GM19240 (cell line): ENCODE measurements around the gene TPD52L2.

ENCODE experiments used
- DNase-seq: peaks from one replicate; pipeline ENCODE4 v3.0.0; 2011; ENCODE audit warnings: low spot score; ENCODE audit not compliant: insufficient read length

TPD52L2 gene

DNA sequence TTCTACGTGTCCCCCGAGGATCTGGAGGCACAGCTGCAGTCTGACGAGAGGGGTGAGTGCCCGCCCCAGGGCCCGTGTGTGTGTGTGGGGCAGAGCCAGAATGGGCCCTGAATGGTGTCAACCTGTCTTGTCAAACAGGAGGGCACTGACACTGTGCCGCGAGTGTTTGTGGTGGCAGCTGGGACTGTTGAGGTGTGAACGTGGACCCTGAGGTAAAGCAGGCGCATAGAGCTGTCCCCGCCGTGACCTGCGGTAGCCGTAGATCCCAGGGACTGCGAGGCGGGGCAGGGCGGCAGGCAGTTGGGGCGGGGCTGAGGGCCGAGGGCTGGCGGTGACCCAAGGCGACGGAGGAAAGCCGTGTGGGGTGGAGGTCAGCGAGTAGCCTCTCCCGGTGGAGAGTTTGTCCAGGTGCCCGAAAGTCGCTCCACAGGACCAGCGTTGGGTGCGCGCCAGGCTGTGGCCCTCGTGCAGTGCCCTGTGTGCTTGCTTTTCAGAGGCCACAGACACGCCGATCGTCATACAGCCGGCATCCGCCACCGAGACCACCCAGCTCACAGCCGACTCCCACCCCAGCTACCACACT is 66.0 kb downstream of the TPD52L2 start:
- DNase-seq = no peak

DNA sequence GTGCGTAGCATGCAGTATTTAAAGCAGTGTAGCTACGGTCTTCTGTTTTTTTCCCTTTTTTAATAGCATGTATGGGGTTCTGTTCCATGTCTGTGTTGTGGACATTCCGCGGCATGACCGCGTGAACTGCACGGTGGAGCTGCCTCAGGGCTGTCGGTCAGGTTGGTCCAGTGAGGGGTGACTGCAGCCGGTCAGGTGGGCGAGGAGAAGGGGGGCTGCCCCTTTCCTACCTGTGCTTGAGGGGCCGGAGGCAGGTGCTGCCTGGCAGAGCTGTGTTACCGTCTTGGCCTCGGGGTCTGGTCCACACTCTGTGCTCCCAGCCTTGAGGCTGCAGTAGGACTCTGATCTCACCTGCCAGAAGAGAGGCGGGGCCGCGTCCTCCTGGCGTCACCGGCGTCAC is 66.7 kb downstream of the TPD52L2 start:
- DNase-seq = no peak

DNA sequence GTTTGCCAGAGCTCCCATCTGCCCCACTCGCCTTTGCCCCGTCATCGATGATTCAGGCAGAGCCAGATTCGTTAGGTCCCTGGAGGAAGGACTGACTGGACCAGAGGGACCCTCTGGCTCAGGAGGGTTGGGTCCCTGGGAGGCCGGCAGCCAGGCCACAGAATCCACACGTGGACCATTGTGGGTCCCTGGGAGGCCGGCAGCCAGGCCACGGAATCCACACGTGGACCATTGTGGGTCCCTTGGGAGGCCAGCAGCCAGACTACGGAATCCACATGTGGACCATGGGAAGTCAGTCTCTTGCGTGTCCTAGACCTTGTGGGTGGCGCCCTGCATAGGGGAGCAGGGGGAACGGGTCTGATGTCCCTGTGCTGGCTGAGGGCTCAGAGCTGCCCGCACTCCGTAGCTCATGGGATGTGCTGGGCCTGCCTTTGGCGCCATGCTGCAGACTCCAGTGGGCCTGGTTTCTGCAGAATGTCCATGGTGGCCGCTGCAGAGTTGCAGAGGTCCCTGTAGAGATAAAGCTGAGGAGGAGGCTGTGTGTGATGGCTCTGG is 67.6 kb downstream of the TPD52L2 start:
- no peak for DNase-seq

DNA sequence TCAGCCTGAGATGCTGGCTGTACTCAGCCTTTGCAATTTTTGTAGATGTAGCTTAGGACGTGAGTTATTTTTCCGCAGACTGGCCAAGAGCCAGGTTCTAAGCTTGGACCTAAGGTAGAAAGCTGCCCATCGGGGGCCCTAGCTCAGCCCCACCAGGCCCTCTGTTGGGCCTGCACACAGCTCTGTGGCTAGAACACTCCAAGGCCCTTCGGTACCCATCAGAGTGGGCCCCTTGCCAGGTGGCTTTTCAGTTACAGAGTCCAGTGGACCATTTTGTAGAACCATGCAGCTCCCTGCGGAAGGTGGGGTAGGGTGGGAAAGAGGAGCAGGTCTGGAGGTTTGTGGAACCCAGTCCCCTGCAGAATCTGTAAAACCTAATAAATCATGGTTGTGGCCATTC is 68.6 kb downstream of the TPD52L2 start:
- no peak for DNase-seq

DNA sequence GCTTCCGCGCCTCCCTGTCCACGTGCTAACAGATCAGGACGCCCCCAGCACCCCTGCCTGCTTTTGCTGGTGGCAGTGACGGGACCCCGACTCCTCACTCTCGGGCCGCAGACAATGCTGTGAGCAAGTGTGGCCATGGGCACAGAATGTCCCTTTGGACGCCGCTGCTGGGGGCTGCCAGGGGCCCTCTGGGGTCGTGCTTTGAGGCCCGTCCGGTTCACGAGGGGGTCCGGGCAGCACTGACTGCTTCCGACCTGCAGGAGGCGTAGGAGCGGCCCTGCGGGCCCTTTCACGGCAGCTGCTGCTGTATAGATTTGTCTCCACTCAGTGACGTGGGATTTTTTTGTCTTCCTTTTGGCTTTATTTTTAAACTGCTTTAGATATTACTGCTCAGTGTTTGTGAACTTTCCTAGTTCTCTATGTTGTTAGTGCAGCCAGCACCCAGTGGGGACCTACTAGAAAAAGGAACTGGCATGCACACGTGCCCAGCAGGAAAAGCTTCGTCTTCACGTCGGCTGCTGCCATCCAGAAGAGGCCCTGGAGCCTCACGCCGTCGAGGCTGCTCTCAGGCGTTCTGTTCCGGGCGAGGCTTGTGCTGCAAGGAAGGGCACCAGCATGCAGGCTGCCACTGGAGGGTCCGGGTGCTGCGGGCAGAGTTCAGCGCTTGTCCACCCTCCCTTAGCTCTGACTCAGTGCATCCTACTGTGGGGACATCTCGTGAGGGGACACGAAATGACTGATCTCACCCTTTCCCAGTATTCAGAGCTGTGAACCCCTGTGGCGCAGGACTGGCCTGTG is 69.4 kb downstream of the TPD52L2 start:
- DNase-seq = no peak

DNA sequence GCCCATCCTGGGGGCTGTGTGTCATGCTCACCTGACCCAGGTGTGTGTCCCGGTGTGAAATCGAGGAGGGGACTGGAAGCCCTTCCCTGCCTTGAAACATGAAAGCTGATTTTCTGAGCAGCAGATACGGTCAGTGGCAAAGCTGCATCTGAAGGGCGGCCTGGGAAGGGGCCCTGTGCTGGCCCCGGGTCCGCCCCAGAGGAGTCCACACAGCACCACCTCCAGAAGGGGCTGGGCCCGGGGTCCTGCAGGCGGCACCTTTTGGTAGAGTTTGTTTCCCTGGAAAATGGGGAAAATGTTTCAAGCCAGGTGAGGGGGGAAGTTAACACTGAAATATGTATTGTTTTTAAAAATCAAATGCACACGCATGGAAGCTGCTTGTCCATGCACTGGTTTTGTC is 70.4 kb downstream of the TPD52L2 start:
- no peak for DNase-seq

DNA sequence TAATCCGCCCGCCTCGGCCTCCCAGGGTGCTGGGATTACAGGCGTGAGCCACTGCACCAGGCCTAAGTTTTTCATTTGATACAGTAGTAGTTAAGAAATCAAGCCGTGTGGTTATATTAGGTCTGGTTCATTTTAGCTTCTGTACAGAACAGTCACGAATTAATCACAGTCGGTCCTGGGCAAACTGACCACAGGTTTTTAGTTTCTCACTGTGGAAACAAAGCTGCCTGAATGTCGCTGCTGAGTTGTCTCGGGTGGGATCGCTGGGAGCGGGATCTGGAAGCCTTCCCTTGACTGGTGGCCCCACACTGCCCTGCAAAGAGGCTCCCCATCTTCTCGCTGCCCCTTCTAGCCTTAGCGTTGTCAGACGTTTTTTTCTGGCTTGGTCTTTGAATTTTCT is 72.5 kb downstream of the TPD52L2 start:
- no peak for DNase-seq

DNA sequence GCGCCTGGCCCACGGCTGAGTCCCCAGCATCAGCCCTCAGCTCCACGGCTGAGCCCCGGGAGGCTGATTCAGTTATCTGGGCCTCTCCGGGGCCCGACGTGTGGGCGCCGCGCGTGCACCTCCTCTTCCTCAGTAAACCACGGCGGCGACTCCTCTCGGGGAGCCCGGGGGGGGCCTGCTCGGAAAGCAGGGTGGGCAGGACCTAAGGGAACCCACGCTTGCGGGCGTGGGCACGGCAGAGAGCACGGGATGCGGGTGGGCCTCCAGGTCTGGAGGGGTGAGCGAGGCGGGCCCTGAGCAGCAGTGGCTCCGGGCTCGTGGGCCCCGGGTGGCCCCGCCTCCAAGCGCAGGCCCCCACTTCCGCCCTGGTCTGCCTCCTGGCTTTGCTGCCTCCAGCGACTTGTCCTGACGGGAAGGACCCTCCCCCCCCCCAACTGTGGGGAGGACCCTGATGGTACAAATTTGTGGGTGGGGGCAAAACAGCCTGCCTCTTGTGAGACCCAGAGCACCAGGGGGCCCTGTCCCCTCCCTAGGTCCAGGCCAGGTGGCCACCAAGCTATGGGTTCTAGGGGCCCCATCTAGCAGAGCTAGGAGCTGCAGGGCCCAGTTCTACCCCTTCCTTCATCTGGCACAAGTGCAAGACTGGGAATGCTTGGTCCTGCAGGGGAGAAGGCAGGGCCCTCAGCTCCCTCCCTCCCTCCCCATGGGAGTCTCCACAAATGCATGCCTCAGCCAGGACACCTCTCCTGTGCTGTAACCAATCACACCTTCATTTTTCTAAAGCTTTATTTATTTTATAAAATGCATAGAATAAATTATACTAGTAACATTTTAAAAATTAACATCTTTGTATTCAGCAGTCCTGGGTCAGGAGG is 74.2 kb downstream of the TPD52L2 start:
- no peak for DNase-seq

DNA sequence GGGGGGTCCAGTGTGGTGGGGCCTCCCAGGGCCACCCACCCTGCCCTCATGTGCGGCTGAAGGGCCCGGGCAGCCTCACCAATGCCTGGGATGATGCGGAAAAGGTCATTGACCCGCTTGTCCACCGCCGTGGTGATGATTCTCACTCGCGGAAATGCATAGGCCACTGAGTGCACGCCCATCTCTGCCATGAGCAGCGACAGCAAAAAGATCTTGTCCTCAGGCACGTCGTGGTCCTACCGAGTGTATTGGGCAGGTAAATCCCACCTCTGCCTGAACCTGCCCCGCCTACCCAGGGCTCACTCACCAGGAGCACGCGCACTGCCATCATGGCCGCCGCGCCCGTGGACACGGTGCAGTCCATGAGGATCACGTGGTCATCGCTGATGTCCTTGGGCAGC is 75.0 kb downstream of the TPD52L2 start:
- no peak for DNase-seq

DNA sequence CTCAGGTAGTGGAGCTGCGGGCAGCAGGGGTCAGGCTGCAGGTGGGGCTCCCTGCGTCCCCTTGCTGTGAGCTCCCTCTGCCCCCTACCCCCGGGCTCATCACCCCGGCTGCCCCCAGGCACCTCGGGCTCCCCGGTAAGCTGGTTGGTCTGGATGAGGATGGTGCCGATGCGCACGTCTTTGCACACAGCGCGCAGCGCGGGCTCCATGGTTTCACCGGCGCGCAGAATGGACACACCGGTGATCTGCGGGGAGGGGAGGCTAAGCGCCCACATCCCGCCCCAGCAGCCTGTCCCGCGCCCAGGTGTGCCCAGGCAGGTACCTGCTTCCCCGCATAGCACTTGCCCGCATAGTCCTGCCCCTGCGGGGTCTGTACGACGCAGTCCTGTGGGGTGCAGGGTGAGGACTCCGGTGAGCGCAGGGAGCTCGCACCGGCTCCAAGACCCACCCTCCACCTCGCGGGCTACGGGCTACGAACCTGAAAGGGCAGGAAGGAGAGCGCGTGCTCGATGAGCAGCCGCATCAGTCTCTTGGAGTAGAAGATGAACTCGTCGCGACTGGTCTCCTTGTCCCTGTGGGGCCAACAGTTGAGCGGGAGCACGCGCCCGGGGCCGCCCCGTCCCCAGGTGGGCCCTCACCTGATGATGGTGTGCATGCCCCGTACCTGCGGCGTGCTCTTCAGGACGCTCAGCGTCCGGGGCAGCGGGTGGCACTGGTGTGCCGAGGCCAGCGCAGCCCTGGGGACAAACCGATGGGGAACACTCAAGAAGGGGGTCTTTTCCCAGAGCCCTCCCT is 75.6 kb downstream of the TPD52L2 start:
- no peak for DNase-seq
